ENCODE data around the gene AFG1L. TPM values are rescaled to one million over a fixed set of nuclear protein-coding genes. Genes with fewer than 3 reads are reported as not detected.
"Not testable (repeated sequence)": the region's sequence is repeated elsewhere in the genome, so short reads cannot be mapped to it uniquely, and the experiment has no call there.

Gene AFG1L
- total and polyA plus RNA-seq, 10 donors, result 1.8 to 13.0 (median 4.4) TPM

DNA sequence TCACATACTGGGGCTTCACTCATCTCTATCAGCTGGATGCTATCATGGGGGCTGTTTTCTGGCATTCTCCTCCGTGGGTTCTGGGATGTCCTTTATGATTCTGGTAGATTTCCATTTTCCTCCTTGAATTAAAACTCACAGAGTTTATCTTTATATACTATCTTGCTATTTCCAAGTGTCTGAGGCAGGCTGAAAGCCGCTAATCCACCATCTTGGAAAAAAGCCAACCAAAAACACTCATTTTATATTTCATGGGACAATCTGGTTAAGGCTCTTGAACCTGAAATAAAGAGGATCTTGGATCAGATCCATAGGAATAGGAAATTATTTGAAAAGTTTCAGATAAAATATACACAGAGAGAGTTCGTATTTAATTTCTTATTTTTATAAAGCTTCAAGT lies 86.0 kb downstream of the AFG1L start:
- Histone ChIP-seq H3K4me1 (no peaks in the 10 kb centered on the region), H3K27me3 (replicated peaks in 1 of 7) (no peaks in the 10 kb centered on the region), H3K9me3 (no peaks in the 10 kb centered on the region), H3K27ac (no peak overlapping the region), H3K36me3 (peaks cover 0 to 26% (median 0%) of the 10 kb centered on the region in 6 donors), H3K4me3 (no peak overlapping the region)
- WGBS, 5 donors, result 85 to 92% (median 89%) methylated on average over 3 of the region's 3 CpGs
- intact Hi-C loops (cut with DNase I; ENCODE audit: low total_unique reads), result no loop called here
- no peak for DNase-seq
- TF ChIP-seq, protein P1, sequence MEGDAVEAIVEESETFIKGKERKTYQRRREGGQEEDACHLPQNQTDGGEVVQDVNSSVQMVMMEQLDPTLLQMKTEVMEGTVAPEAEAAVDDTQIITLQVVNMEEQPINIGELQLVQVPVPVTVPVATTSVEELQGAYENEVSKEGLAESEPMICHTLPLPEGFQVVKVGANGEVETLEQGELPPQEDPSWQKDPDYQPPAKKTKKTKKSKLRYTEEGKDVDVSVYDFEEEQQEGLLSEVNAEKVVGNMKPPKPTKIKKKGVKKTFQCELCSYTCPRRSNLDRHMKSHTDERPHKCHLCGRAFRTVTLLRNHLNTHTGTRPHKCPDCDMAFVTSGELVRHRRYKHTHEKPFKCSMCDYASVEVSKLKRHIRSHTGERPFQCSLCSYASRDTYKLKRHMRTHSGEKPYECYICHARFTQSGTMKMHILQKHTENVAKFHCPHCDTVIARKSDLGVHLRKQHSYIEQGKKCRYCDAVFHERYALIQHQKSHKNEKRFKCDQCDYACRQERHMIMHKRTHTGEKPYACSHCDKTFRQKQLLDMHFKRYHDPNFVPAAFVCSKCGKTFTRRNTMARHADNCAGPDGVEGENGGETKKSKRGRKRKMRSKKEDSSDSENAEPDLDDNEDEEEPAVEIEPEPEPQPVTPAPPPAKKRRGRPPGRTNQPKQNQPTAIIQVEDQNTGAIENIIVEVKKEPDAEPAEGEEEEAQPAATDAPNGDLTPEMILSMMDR (IDR thresholded peaks at IDR 0.05 in 8 of 11, conservative IDR thresholded peaks at IDR 0.05 in 3 of 11), result no peak

DNA sequence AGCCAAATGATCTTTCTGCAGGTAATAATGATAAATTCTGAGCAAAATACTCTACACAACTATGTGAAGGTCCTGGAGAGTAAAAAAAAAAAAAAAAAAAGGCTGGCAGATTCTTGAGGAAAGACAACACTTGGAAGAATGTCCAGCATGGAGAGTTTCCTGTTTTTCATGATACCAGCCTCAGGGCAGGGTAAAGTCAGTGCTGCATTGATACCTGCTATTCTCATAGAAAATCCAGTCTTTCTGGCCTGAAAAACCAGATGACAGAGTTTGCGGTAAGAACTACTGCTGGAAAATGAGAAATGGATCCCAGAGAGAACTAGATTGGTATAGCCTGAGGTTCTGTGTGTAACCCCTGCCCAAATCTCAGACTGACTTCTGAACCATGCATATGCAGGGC lies 89.1 kb downstream of the AFG1L start:
- Histone ChIP-seq H3K9me3 (no peaks in the 10 kb centered on the region), H3K27me3 (replicated peaks in 1 of 7) (no peaks in the 10 kb centered on the region), H3K4me1 (no peaks in the 10 kb centered on the region), H3K4me3 (no peak overlapping the region), H3K27ac (no peak overlapping the region), H3K36me3 (peaks cover 0 to 16% (median 0%) of the 10 kb centered on the region in 6 donors)
- no peak for TF ChIP-seq POLR2A (IDR thresholded peaks at IDR 0.05)
- no peak for TF ChIP-seq POLR2AphosphoS5 (IDR thresholded peaks at IDR 0.05)
- TF ChIP-seq, protein P1 (IDR thresholded peaks at IDR 0.05 in 8 of 11, conservative IDR thresholded peaks at IDR 0.05 in 3 of 11), result no peak
- no peak for DNase-seq
- intact Hi-C loops (cut with DNase I; ENCODE audit: low total_unique reads), result no loop called here
- WGBS, 5 donors, result 96 to 100% (median 97%) methylated on average over 1 of the region's 1 CpG

DNA sequence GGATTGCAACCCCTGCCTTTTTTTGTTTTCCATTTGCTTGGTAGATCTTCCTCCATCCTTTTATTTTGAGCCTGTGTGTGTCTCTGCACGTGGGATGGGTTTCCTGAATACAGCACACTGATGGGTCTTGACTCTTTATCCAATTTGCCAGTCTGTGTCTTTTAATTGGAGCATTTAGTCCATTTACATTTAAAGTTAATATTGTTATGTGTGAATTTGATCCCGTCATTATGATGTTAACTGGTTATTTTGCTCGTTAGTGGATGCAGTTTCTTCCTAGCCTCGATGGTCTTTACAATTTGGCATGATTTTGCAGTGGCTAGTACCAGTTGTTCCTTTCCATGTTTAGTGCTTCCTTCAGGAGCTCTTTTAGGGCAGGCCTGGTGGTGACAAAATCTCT lies 94.3 kb downstream of the AFG1L start:
- H3K27me3 ChIP-seq (replicated peaks in 1 of 7); H3K4me3 ChIP-seq; DNase-seq; H3K4me1 ChIP-seq; intact Hi-C loops (cut with DNase I; ENCODE audit: low total_unique reads); H3K36me3 ChIP-seq; H3K27ac ChIP-seq; H3K9me3 ChIP-seq: not testable (repeated sequence)
- WGBS, 5 donors, result 90 to 93% (median 91%) methylated on average over 4 of the region's 4 CpGs

DNA sequence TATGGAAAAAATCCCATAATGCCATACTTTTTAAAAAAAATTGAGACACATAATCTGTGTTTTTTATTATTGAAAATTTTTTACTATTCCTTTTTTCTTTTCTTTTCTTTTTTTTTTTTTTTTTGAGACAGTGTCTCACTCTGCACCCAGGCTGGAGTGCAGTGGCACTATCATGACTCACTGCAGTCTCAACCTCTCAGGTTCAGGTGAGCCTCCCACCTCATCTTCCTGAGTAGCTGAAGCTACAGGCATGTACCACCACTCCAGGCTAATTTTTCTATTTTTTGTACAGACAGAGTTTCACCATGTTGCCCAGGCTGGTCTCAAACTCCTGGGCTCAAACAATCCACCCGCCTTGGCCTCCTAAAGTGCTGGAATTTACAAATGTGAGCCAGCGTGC lies 100.4 kb downstream of the AFG1L start:
- Histone ChIP-seq H3K4me1 (no peaks in the 10 kb centered on the region), H3K4me3 (no peak overlapping the region), H3K36me3 (no peaks in the 10 kb centered on the region), H3K9me3 (no peaks in the 10 kb centered on the region), H3K27me3 (replicated peaks in 1 of 7) (no peaks in the 10 kb centered on the region), H3K27ac (no peak overlapping the region)
- intact Hi-C loops (cut with DNase I; ENCODE audit: low total_unique reads), result no loop called here
- TF ChIP-seq, protein P1 (IDR thresholded peaks at IDR 0.05 in 8 of 11, conservative IDR thresholded peaks at IDR 0.05 in 3 of 11), result no peak
- no peak for TF ChIP-seq POLR2AphosphoS5 (IDR thresholded peaks at IDR 0.05)
- TF ChIP-seq POLR2A (IDR thresholded peaks at IDR 0.05), result no peak
- WGBS, 5 donors, result 93 to 100% (median 99%) methylated on average over 2 of the region's 2 CpGs
- no peak for DNase-seq

DNA sequence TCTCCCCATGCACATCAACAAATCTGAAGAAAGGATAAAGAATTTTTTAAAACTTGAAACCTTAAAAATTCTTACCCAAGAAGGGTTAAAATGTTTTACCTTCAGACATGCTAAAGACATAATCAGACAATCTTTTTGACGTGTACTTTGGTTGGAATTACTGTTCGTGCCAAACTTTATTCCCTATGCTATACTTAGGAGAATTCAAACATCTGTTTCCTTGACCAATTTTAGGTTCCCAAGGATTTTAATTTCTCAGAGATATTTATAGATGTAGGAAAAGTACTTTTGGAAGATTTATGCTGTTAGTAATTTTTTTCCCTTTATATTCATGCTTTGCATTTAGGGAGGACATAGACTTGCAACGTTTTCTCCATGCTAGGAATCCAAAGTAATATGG lies 108.4 kb downstream of the AFG1L start:
- intact Hi-C loops (cut with DNase I; ENCODE audit: low total_unique reads), result no loop called here
- no peak for DNase-seq
- H3K27ac ChIP-seq, result no peak overlapping the region
- peaks cover 0 to 11% (median 0%) of the 10 kb centered on the region in 8 donors for H3K9me3 ChIP-seq
- no peak overlapping the region for H3K4me3 ChIP-seq
- H3K4me1 ChIP-seq, result no peaks in the 10 kb centered on the region
- TF ChIP-seq POLR2A (IDR thresholded peaks at IDR 0.05) (no peak), POLR2AphosphoS5 (IDR thresholded peaks at IDR 0.05) (no peak)
- TF ChIP-seq, protein P1 (IDR thresholded peaks at IDR 0.05 in 8 of 11, conservative IDR thresholded peaks at IDR 0.05 in 3 of 11), result no peak
- peaks cover 0 to 5% (median 0%) of the 10 kb centered on the region in 6 donors for H3K36me3 ChIP-seq
- 49 to 70% (median 54%) methylated on average over 3 of the region's 3 CpGs for WGBS, 5 donors
- no peaks in the 10 kb centered on the region for H3K27me3 ChIP-seq (replicated peaks in 1 of 7)

All from spleen (tissue), 11 donors.